Esophagus squamous epithelium (tissue), 4 donors: ENCODE measurements around the gene CCDC93.

Experiments used
- CTCF ChIP-seq, 6 experiments: fragments of 450-650 bp in 4 of 6; fragments of 200-600 bp in 2 of 6; sonication (generic) in 2 of 6; IDR thresholded peaks; one replicate each; pipeline ENCODE4 v1.5.1; 2016 to 2019; ENCODE audit warnings: antibody characterized with exemption in 6 of 6, mild to moderate bottlenecking in 4 of 6, moderate library complexity in 4 of 6
- POLR2A ChIP-seq, 4 donors: fragments of 450-650 bp; IDR thresholded peaks; one replicate each; pipeline ENCODE4 v1.6.1; 2017; ENCODE audit warnings: antibody characterized with exemption in 4 of 4, mild to moderate bottlenecking in 4 of 4, moderate library complexity in 3 of 4

GRCh38 chr2:117949806-117950205 is 64.1 kb downstream of the CCDC93 start:
- TF ChIP-seq CTCF (IDR thresholded peaks at IDR 0.05) (no peak), POLR2A (IDR thresholded peaks at IDR 0.05) (no peak)
